CD1c-positive myeloid dendritic cell (primary cell): ENCODE measurements around the gene RRAGD.

Experiments
- DNase-seq: peaks from one replicate; pipeline ENCODE4 v3.0.0-alpha.2; 2016; ENCODE audit errors: extremely low spot score

Gene RRAGD

GRCh38 chr6:89375427-89376267 is 36.4 kb downstream of the RRAGD start:
- peak; percentile 62 for DNase-seq

- DNase-seq, result no peak
Measured at GRCh38 chr6:89372506-89372901, 39.6 kb downstream of the RRAGD start.

GRCh38 chr6:89371849-89372505 is 40.1 kb downstream of the RRAGD start:
- DNase-seq, result peak; percentile 87

- DNase-seq, result no peak
Measured at GRCh38 chr6:89368999-89369398, 43.1 kb downstream of the RRAGD start.

- DNase-seq, result peak; percentile 75
Measured at GRCh38 chr6:89368107-89368506, 44.0 kb downstream of the RRAGD start.

- no peak for DNase-seq
Measured at GRCh38 chr6:89364586-89364985, 47.5 kb downstream of the RRAGD start.

- DNase-seq, result no peak
Measured at GRCh38 chr6:89361171-89361570, 50.9 kb downstream of the RRAGD start.

GRCh38 chr6:89360415-89360999 is 51.6 kb downstream of the RRAGD start:
- DNase-seq, result no peak

- DNase-seq, result peak; percentile 18
Measured at GRCh38 chr6:89359561-89359960, 52.5 kb downstream of the RRAGD start.

GRCh38 chr6:89357390-89357789 is 54.7 kb downstream of the RRAGD start:
- no peak for DNase-seq

- no peak for DNase-seq
Measured at GRCh38 chr6:89356642-89357170, 55.4 kb downstream of the RRAGD start.

GRCh38 chr6:89355511-89356194 is 56.4 kb downstream of the RRAGD start:
- DNase-seq, result no peak

GRCh38 chr6:89353702-89354392 is 58.2 kb downstream of the RRAGD start:
- no peak for DNase-seq

- DNase-seq, result no peak
Measured at GRCh38 chr6:89353118-89353556, 58.9 kb downstream of the RRAGD start.

- peak; percentile 98 for DNase-seq
Measured at GRCh38 chr6:89352278-89353117, 59.6 kb downstream of the RRAGD start, which contains the start of gene UBE2J1. TSS of gene UBE2J1 (minus strand) at chr6:89352722. CDS start at chr6:89352569, 153 bp downstream.

GRCh38 chr6:89351671-89352277 is 60.3 kb downstream of the RRAGD start:
- no peak for DNase-seq

- peak; percentile 93 for DNase-seq
Measured at GRCh38 chr6:89350281-89350966, 61.6 kb downstream of the RRAGD start.

- no peak for DNase-seq
Measured at GRCh38 chr6:89348372-89348771, 63.7 kb downstream of the RRAGD start.

GRCh38 chr6:89347825-89348224 is 64.2 kb downstream of the RRAGD start:
- peak; percentile 32 for DNase-seq
